CD14-positive monocyte (primary cell): ENCODE results near the gene MND1. TPM values are rescaled to one million over a fixed set of nuclear protein-coding genes. Genes with fewer than 3 reads are reported as not detected.

Source experiments
- DNase-seq, 3 donors: peaks; one replicate each; pipeline ENCODE4 v3.0.0-alpha.2; 2011 to 2022
- H2AFZ ChIP-seq: 2 replicates; pipeline ENCODE4 v1.6.0; 2012; ENCODE audit warnings: mild to moderate bottlenecking, low read depth, low read length, inconsistent platforms; ENCODE audit not compliant: insufficient read depth, poor library complexity, severe bottlenecking
- H3K27ac ChIP-seq, 2 donors: 1 replicate in 1 of 2; 2 replicates in 1 of 2; pipeline ENCODE4 v1.5.1; 2012 to 2013; ENCODE audit warnings: low read length in 2 of 2, control low read depth in 1 of 2, inconsistent platforms in 1 of 2, low read depth in 1 of 2, mild to moderate bottlenecking in 1 of 2
- H3K27me3 ChIP-seq, 2 donors: one replicate each; pipeline versions ENCODE4 v1.6.0 to v1.6.1; 2011 to 2013; ENCODE audit warnings: low read length in 2 of 2; ENCODE audit not compliant: control insufficient read depth in 2 of 2, insufficient read depth in 2 of 2
- H3K36me3 ChIP-seq, 2 donors: replicated peaks in 1 of 2; 1 replicate in 1 of 2; 2 replicates in 1 of 2; pipeline versions ENCODE4 v1.5.1 to v1.6.1; 2012 to 2013; ENCODE audit warnings: low read length in 2 of 2, control low read depth in 1 of 2, inconsistent platforms in 1 of 2, mild to moderate bottlenecking in 1 of 2; ENCODE audit not compliant: insufficient read depth in 2 of 2, control insufficient read depth in 1 of 2
- H3K4me1 ChIP-seq, 2 donors: 1 replicate in 1 of 2; 2 replicates in 1 of 2; pipeline versions ENCODE4 v1.5.1 to v1.6.1; 2012 to 2013; ENCODE audit warnings: low read length in 2 of 2, control low read depth in 1 of 2, inconsistent platforms in 1 of 2, mild to moderate bottlenecking in 1 of 2, moderate library complexity in 1 of 2; ENCODE audit not compliant: insufficient read depth in 2 of 2, control insufficient read depth in 1 of 2
- H3K4me2 ChIP-seq: replicated peaks from 2 replicates; pipeline ENCODE3; 2012; ENCODE audit warnings: low read length, moderate library complexity, mild to moderate bottlenecking; ENCODE audit not compliant: poor library complexity, severe bottlenecking; ENCODE audit errors: extremely low read depth
- H3K4me3 ChIP-seq, 3 experiments: fragments of 200-600 bp in 1 of 3; sonication (generic) in 1 of 3; replicated peaks in 1 of 3; 1 replicate in 2 of 3; 2 replicates in 1 of 3; pipeline ENCODE4 v1.5.1; 2011 to 2013; ENCODE audit warnings: low read length in 3 of 3, mild to moderate bottlenecking in 3 of 3, control low read depth in 2 of 3, low read depth in 2 of 3, inconsistent platforms in 1 of 3, moderate library complexity in 1 of 3
- H3K79me2 ChIP-seq: 2 replicates; pipeline ENCODE4 v1.6.0; 2012; ENCODE audit warnings: mild to moderate bottlenecking, control low read depth, inconsistent platforms, low read length, moderate library complexity; ENCODE audit not compliant: insufficient read depth
- H3K9ac ChIP-seq: 2 replicates; pipeline ENCODE4 v1.6.0; 2017; ENCODE audit warnings: low read length, mild to moderate bottlenecking; ENCODE audit not compliant: insufficient read depth, poor library complexity, severe bottlenecking
- H3K9me3 ChIP-seq, 2 donors: replicated peaks in 1 of 2; 1 replicate in 1 of 2; 2 replicates in 1 of 2; pipeline versions ENCODE4 v1.5.1 to v1.6.1; 2012 to 2013; ENCODE audit warnings: low read length in 2 of 2, control low read depth in 1 of 2; ENCODE audit not compliant: control insufficient read depth in 1 of 2, insufficient read depth in 1 of 2
- H4K20me1 ChIP-seq: 2 replicates; pipeline ENCODE4 v1.6.0; 2012; ENCODE audit warnings: mild to moderate bottlenecking, low read length, control low read depth, moderate library complexity; ENCODE audit not compliant: insufficient read depth
- H3K27ac Mint-ChIP-seq, 7 donors: one replicate each; pipeline ENCODE4 v1.8.0; 2020; ENCODE audit warnings: mild to moderate bottlenecking in 7 of 7, mixed read lengths in 7 of 7, moderate library complexity in 6 of 7, inconsistent platforms in 2 of 7
- H3K27me3 Mint-ChIP-seq, 3 donors: one replicate each; pipeline ENCODE4 v1.8.0; 2021 to 2022; ENCODE audit warnings: low read depth in 3 of 3, mild to moderate bottlenecking in 3 of 3, mixed read lengths in 3 of 3, moderate library complexity in 3 of 3, inconsistent platforms in 1 of 3
- H3K36me3 Mint-ChIP-seq, 2 donors: one replicate each; pipeline ENCODE4 v1.8.0; 2020; ENCODE audit warnings: mixed read lengths in 2 of 2, inconsistent platforms in 1 of 2, mild to moderate bottlenecking in 1 of 2
- H3K4me1 Mint-ChIP-seq: one replicate; pipeline ENCODE4 v1.8.0; 2020; ENCODE audit warnings: mild to moderate bottlenecking, mixed read lengths
- H3K4me3 Mint-ChIP-seq, 2 donors: one replicate each; pipeline ENCODE4 v1.8.0; 2020; ENCODE audit warnings: mild to moderate bottlenecking in 2 of 2, mixed read lengths in 2 of 2, moderate library complexity in 1 of 2
- H3K9me3 Mint-ChIP-seq, 7 donors: one replicate each; pipeline ENCODE4 v1.8.0; 2020 to 2022; ENCODE audit warnings: mixed read lengths in 7 of 7, mild to moderate bottlenecking in 6 of 7, moderate library complexity in 6 of 7, inconsistent platforms in 2 of 7
- WGBS: methylation state at CpG from one replicate; pipeline ENCODE4 v1.1.5; 2013; ENCODE audit warnings: missing lambda C conversion rate; ENCODE audit not compliant: insufficient coverage; 5-methylcytosine and 5-hydroxymethylcytosine counted together
- intact Hi-C, 2 donors: fragments of 100-400 bp; cut with micrococcal nuclease; formaldehyde crosslinking; loops; one replicate each; pipeline versions ENCODE4 v1.15.0 to v1.15.1; 2023
- polyA plus RNA-seq, 3 donors: library from polyadenylated mRNA; depleted of rRNA in 1 of 3; unstranded in 2 of 3; stranded (reverse) in 1 of 3; fragments of 300-500 nt in 2 of 3; fragments of >200 nt in 1 of 3; fragmentation: Illumina TruSeq in 2 of 3; gene quantifications; 1 replicate in 2 of 3; 2 replicates in 1 of 3; pipeline ENCODE4 v1.2.3, GENCODE V29; 2012 to 2021
- TF ChIP-seq, protein P1 (sequence below): fragments of 200-600 bp; IDR thresholded peaks from one replicate; pipeline ENCODE4 v1.8.0; 2022; ENCODE audit warnings: antibody characterized with exemption, mild to moderate bottlenecking

MND1 gene
- polyA plus RNA-seq, 3 donors, result not detected

DNA sequence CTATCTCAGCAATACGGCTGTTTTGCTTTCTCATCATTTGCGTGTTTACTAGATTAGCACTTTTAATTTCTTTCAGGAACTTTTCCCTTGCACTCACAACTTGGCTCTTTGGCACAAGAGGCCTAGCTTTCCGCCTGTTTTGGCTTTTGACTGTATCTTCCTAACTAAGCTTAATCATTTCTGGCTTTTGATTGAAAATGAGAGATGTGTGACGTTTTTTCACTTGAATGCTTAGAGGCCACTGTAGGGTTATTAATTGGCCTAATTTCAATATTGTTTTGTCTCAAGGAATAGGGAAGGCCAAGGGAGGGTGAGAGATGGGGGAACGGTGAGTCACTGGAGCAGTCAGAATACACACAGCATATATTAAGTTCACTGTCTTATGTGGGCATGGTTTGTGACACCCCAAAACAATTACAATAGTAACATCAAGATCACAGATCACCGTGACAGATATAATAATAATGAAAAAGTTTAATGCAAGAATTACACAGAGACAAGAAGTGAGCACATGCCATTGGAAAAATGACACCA is 27.3 kb downstream of the MND1 start:
- Histone ChIP-seq H3K27me3 (no peaks in the 10 kb centered on the region), H4K20me1 (no peaks in the 10 kb centered on the region), H3K9ac (no peak overlapping the region), H3K79me2 (no peaks in the 10 kb centered on the region), H3K27ac (no peak overlapping the region), H2AFZ (no peak overlapping the region), H3K36me3 (peaks cover 6 to 60% of the 10 kb centered on the region in 2 donors), H3K4me1 (no peaks in the 10 kb centered on the region), H3K9me3 (no peaks in the 10 kb centered on the region), H3K4me2 (no peak overlapping the region), H3K4me3 (no peak overlapping the region)
- Mint-ChIP-seq H3K27me3 (no peaks in the 10 kb centered on the region), H3K27ac (no peak overlapping the region), H3K36me3 (peaks cover 44 to 54% of the 10 kb centered on the region in 2 donors), H3K4me3 (no peak overlapping the region), H3K4me1 (no peaks in the 10 kb centered on the region), H3K9me3 (peaks cover 3 to 15% (median 10%) of the 10 kb centered on the region in 7 donors)
- TF ChIP-seq, protein P1, sequence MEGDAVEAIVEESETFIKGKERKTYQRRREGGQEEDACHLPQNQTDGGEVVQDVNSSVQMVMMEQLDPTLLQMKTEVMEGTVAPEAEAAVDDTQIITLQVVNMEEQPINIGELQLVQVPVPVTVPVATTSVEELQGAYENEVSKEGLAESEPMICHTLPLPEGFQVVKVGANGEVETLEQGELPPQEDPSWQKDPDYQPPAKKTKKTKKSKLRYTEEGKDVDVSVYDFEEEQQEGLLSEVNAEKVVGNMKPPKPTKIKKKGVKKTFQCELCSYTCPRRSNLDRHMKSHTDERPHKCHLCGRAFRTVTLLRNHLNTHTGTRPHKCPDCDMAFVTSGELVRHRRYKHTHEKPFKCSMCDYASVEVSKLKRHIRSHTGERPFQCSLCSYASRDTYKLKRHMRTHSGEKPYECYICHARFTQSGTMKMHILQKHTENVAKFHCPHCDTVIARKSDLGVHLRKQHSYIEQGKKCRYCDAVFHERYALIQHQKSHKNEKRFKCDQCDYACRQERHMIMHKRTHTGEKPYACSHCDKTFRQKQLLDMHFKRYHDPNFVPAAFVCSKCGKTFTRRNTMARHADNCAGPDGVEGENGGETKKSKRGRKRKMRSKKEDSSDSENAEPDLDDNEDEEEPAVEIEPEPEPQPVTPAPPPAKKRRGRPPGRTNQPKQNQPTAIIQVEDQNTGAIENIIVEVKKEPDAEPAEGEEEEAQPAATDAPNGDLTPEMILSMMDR, result no peak
- intact Hi-C loops, result no loop called here
- no peak for DNase-seq
- 100% methylated on average over 2 of the region's 6 CpGs for WGBS

DNA sequence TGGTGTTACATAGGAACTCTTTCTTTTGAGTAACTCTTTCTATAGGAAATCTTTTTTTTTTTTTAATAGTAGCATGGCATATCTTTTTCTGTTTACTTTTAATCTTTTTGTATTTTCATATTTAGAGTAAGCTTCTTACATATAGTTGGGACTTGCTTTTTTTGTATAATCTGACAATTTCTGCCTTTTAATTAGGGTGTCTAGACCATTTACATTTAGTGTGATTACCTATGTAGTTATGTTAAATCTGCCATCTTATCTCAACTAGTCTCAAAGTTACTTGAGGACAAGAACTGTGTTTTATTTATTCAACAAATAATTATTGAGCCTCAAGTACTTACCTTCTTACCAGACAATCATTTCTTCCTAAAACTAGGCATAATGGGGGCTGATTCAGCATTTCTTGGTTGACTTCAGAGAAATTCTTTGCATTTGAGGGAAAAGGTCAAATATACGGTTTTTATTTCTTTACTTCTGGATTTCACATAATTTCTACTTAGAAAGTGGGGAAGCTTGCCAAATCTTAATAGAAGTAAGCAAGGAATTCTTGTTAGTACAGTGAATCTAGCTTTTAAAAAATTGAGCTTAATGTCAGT is 28.6 kb downstream of the MND1 start:
- Histone ChIP-seq H3K9ac (no peak overlapping the region), H3K27ac (no peak overlapping the region), H3K27me3 (no peaks in the 10 kb centered on the region), H2AFZ (no peak overlapping the region), H3K4me1 (no peaks in the 10 kb centered on the region), H4K20me1 (no peaks in the 10 kb centered on the region), H3K79me2 (no peaks in the 10 kb centered on the region), H3K4me2 (no peak overlapping the region), H3K9me3 (no peaks in the 10 kb centered on the region), H3K36me3 (peaks cover 6 to 48% of the 10 kb centered on the region in 2 donors), H3K4me3 (no peak overlapping the region)
- H3K27me3 Mint-ChIP-seq, result no peaks in the 10 kb centered on the region
- no peak overlapping the region for H3K27ac Mint-ChIP-seq
- peaks cover 3 to 15% (median 10%) of the 10 kb centered on the region in 7 donors for H3K9me3 Mint-ChIP-seq
- no peak overlapping the region for H3K4me3 Mint-ChIP-seq
- intact Hi-C loops, result no loop called here
- no peaks in the 10 kb centered on the region for H3K4me1 Mint-ChIP-seq
- DNase-seq, result no peak
- TF ChIP-seq, protein P1, result no peak
- H3K36me3 Mint-ChIP-seq, result peaks cover 32 to 42% of the 10 kb centered on the region in 2 donors
- no CpG with 5 or more reads among the region's 1 CpG for WGBS
